Liver (tissue), 9 donors: ENCODE results near the gene SEPTIN3. TPM values are rescaled to one million over a fixed set of nuclear protein-coding genes. Genes with fewer than 3 reads are reported as not detected.

Experiments
- DNase-seq: peaks from one replicate; pipeline ENCODE4 v3.0.0-alpha.2; 2017; ENCODE audit warnings: low spot score
- H3K27ac ChIP-seq, 2 donors: one replicate each; pipeline ENCODE4 v1.7.0; 2013; ENCODE audit warnings: inconsistent platforms in 2 of 2, low read length in 2 of 2, control low read depth in 1 of 2, low read depth in 1 of 2, mild to moderate bottlenecking in 1 of 2
- H3K27me3 ChIP-seq, 4 donors: one replicate each; pipeline versions ENCODE4 v1.6.1 to v1.7.0; 2013; ENCODE audit warnings: low read length in 3 of 4, inconsistent platforms in 1 of 4, mild to moderate bottlenecking in 1 of 4, moderate library complexity in 1 of 4; ENCODE audit not compliant: control insufficient read depth in 4 of 4, insufficient read depth in 4 of 4
- H3K36me3 ChIP-seq, 4 donors: one replicate each; pipeline versions ENCODE4 v1.6.1 to v1.7.0; 2013; ENCODE audit warnings: low read length in 3 of 4, mild to moderate bottlenecking in 3 of 4, low read depth in 1 of 4, moderate library complexity in 1 of 4; ENCODE audit not compliant: control insufficient read depth in 4 of 4, insufficient read depth in 3 of 4
- H3K4me1 ChIP-seq, 4 donors: one replicate each; pipeline versions ENCODE4 v1.6.1 to v1.7.0; 2013; ENCODE audit warnings: low read length in 3 of 4, mild to moderate bottlenecking in 3 of 4, moderate library complexity in 1 of 4; ENCODE audit not compliant: control insufficient read depth in 4 of 4, insufficient read depth in 4 of 4
- H3K4me3 ChIP-seq, 3 donors: one replicate each; pipeline versions ENCODE4 v1.6.1 to v1.7.0; 2013; ENCODE audit warnings: low read length in 3 of 3, control low read depth in 1 of 3, low read depth in 1 of 3, mild to moderate bottlenecking in 1 of 3
- H3K9ac ChIP-seq, 2 donors: one replicate each; pipeline ENCODE4 v1.7.0; 2013; ENCODE audit warnings: low read length in 2 of 2, mild to moderate bottlenecking in 2 of 2, moderate library complexity in 2 of 2, control low read depth in 1 of 2, low read depth in 1 of 2
- H3K9me3 ChIP-seq, 4 donors: one replicate each; pipeline versions ENCODE4 v1.6.1 to v1.7.0; 2013; ENCODE audit warnings: low read length in 3 of 4; ENCODE audit not compliant: control insufficient read depth in 4 of 4
- ATF3 ChIP-seq: IDR thresholded peaks from 2 replicates; pipeline ENCODE4 v1.6.1; 2016; ENCODE audit warnings: antibody characterized with exemption
- CTCF ChIP-seq: fragments of 150-350 bp; IDR thresholded peaks from 2 replicates; pipeline ENCODE4 v1.5.1; 2017; ENCODE audit warnings: improper control_type of control experiment, low read depth, low read length; ENCODE audit not compliant: missing input control
- EGR1 ChIP-seq, 2 donors: IDR thresholded peaks; 2 replicates each; pipeline ENCODE4 v1.6.1; 2016 to 2018; ENCODE audit warnings: antibody characterized with exemption in 2 of 2, low read depth in 2 of 2
- FOXA1 ChIP-seq: IDR thresholded peaks from 2 replicates; pipeline ENCODE4 v1.6.1; 2016; ENCODE audit warnings: antibody characterized with exemption
- FOXA2 ChIP-seq: IDR thresholded peaks from 2 replicates; pipeline ENCODE4 v1.6.1; 2016; ENCODE audit warnings: antibody characterized with exemption
- GABPA ChIP-seq, 2 donors: IDR thresholded peaks in 1 of 2; conservative IDR thresholded peaks in 1 of 2; 2 replicates each; pipeline ENCODE4 v1.6.1; 2016; ENCODE audit warnings: antibody characterized with exemption in 2 of 2, mild to moderate bottlenecking in 1 of 2, moderate library complexity in 1 of 2
- HNF4A ChIP-seq, 2 donors: conservative IDR thresholded peaks; 2 replicates each; pipeline ENCODE4 v1.6.1; 2016; ENCODE audit warnings: antibody characterized with exemption in 2 of 2, mild to moderate bottlenecking in 2 of 2
- HNF4G ChIP-seq: IDR thresholded peaks from 2 replicates; pipeline ENCODE4 v1.6.1; 2016; ENCODE audit warnings: antibody characterized with exemption
- JUND ChIP-seq, 2 donors: IDR thresholded peaks; 2 replicates each; pipeline ENCODE4 v1.6.1; 2016; ENCODE audit warnings: antibody characterized with exemption in 2 of 2
- NR2F2 ChIP-seq: IDR thresholded peaks from 2 replicates; pipeline ENCODE4 v1.6.1; 2016; ENCODE audit warnings: antibody characterized with exemption
- RAD21 ChIP-seq, 2 donors: IDR thresholded peaks; 2 replicates each; pipeline ENCODE4 v1.6.1; 2016; ENCODE audit warnings: antibody characterized with exemption in 2 of 2, mild to moderate bottlenecking in 2 of 2
- REST ChIP-seq: IDR thresholded peaks from 2 replicates; pipeline ENCODE4 v1.6.1; 2016; ENCODE audit warnings: antibody characterized with exemption, mild to moderate bottlenecking
- RXRA ChIP-seq, 2 donors: IDR thresholded peaks; 2 replicates each; pipeline ENCODE4 v1.6.1; 2017 to 2018; ENCODE audit warnings: antibody characterized with exemption in 2 of 2, mild to moderate bottlenecking in 1 of 2
- SP1 ChIP-seq: IDR thresholded peaks from 2 replicates; pipeline ENCODE4 v1.6.1; 2018; ENCODE audit warnings: antibody characterized with exemption, mild to moderate bottlenecking
- TAF1 ChIP-seq: conservative IDR thresholded peaks from 2 replicates; pipeline ENCODE4 v1.6.1; 2016; ENCODE audit warnings: antibody characterized with exemption, mild to moderate bottlenecking
- YY1 ChIP-seq: IDR thresholded peaks from 2 replicates; pipeline ENCODE4 v1.6.1; 2016; ENCODE audit warnings: antibody characterized with exemption, mild to moderate bottlenecking
- WGBS: extraction: QIAGEN DNeasy Blood & Tissue Kit; methylation state at CpG from one replicate; pipeline ENCODE4 v1.1.7; 2013; 5-methylcytosine and 5-hydroxymethylcytosine counted together
- polyA plus RNA-seq, 2 donors: library from polyadenylated mRNA; stranded (reverse) in 1 of 2; unstranded in 1 of 2; fragments of 200-250 nt in 1 of 2; fragments of >200 nt in 1 of 2; fragmentation: Nextera tagmentation in 1 of 2; extraction: Ambion mirVana in 1 of 2; gene quantifications; one replicate each; pipeline versions ENCODE4 v1.2.1 to v1.2.3, GENCODE V29; 2013 to 2015
- total RNA-seq, 2 donors: library from RNA; depleted of rRNA; stranded (reverse); fragments of >200 nt; gene quantifications; one replicate each; pipeline ENCODE4 v1.2.3, GENCODE V29; 2014
- TF ChIP-seq, protein P1 (sequence below): IDR thresholded peaks from 2 replicates; pipeline ENCODE4 v1.6.1; 2016; ENCODE audit warnings: antibody characterized with exemption
- TF ChIP-seq, protein P2 (sequence below): IDR thresholded peaks from 2 replicates; pipeline ENCODE4 v1.6.1; 2016; ENCODE audit warnings: antibody characterized with exemption
- donor health status: healthy.
- donor health status: healthy.
- donor health status: healthy.
- donor health status: healthy.
- donor health status: healthy.

SEPTIN3 gene
- under 1 TPM in 1 of 2 donors, not detected in 1; under 0.01 TPM for total RNA-seq
- polyA plus RNA-seq, result under 1 TPM; 0.04 to 0.07 TPM

DNA sequence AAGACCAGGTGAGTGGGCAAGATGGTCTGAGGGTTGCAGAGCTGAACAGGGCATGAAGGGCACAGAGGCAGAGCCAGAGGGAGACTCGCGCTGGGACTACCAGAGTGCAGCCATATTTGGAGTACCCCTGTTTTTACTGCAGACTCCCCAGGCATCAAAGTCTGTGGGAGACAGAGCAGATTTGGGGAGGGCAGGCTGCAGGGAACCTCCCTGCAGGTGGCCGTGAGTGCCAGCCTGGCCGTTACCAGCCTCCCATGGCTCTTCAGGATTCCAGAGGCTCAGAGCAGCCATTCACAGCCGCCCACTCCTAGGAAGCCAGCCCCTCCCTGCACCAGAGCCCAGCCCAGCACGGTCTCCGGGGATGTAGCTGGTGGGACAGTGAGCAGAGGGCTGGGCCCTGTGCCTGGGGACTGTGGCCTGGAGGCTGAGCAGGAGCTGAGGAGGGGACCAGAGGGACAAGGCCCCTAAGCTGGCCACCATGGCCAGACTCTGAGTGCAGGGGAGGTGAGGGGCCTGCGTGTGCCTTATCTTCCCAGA, at the start of gene SEPTIN3:
Gene SEPTIN3, plus strand, starts transcription at position 334 of the 537 bp plus-strand sequence. CDS start 2,050 bp downstream, outside the sequence.
- no peaks in the 10 kb centered on the region for H3K4me1 ChIP-seq
- no peak within 1 kb of the TSS for H3K4me3 ChIP-seq
- DNase-seq, result no peak
- H3K27me3 ChIP-seq, result no peaks in the 10 kb centered on the region
- no peaks in the 10 kb centered on the region for H3K36me3 ChIP-seq
- no peaks in the 10 kb centered on the region for H3K9me3 ChIP-seq
- H3K27ac ChIP-seq, result no peak within 1 kb of the TSS
- H3K9ac ChIP-seq, result no peak within 1 kb of the TSS
- WGBS, result 80% methylated on average over 8 of the region's 8 CpGs
- TF ChIP-seq, protein P1, sequence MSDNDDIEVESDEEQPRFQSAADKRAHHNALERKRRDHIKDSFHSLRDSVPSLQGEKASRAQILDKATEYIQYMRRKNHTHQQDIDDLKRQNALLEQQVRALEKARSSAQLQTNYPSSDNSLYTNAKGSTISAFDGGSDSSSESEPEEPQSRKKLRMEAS, result no peak
- TF ChIP-seq FOXA2 (no peak), CTCF (no peak), HNF4G (no peak), RXRA (IDR thresholded peaks at IDR 0.05) (no peak), TAF1 (no peak), ATF3 (no peak), EGR1 (IDR thresholded peaks at IDR 0.05; ENCODE audit: low read depth in 2 of 2) (no peak), YY1 (no peak), SP1 (no peak), JUND (IDR thresholded peaks at IDR 0.05) (no peak), HNF4A (conservative IDR thresholded peaks at IDR 0.05) (no peak), FOXA1 (no peak), NR2F2 (no peak), RAD21 (IDR thresholded peaks at IDR 0.05) (no peak), GABPA (IDR thresholded peaks at IDR 0.05 in 1 of 2, conservative IDR thresholded peaks at IDR 0.05 in 1 of 2) (no peak)

DNA sequence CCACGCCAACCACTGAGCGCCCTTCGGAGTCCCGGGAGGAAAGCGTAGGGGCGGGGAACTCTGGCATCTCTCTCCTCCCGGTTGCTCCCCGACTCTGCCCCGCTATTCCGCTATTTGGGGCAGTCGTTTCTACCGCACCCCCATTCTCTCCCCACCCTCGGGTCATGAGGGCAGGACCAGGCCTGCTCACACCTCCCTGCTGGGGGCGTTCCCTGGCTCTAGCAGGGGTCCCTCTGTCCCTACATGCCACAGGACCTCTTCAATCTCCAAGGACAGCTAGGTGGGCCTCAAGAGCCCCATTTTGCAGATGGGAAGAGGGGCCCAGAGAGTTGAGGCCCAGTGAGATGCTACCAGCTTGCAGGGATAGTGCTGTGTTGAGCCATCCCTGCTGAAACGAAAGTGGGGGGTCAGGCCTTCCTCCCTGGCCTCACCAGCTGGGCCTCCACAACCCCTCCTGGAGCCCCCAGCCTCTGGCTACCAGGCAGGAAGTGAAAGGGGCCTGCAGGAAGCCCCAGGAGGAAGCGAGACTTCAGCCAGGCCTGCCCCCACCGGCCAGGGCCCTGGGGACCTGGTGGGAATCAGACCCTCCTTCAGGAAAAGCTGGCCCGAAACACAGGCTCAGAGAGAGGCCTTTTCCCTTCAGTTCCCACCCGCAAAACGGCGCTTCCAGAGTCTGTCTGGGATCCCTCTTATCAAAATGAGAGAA, 48.8 kb upstream of the SEPTIN3 start:
- Histone ChIP-seq H3K4me3 (no peak overlapping the region), H3K36me3 (no peaks in the 10 kb centered on the region), H3K27me3 (peaks cover 0 to 6% (median 3%) of the 10 kb centered on the region in 4 donors), H3K9ac (no peak overlapping the region), H3K27ac (no peak overlapping the region), H3K9me3 (no peaks in the 10 kb centered on the region), H3K4me1 (peaks cover 0 to 9% (median 6%) of the 10 kb centered on the region in 4 donors)
- WGBS, result 68% methylated on average over 21 of the region's 21 CpGs
- TF ChIP-seq RXRA (IDR thresholded peaks at IDR 0.05), result no peak
- no peak for TF ChIP-seq EGR1 (IDR thresholded peaks at IDR 0.05; ENCODE audit: low read depth in 2 of 2)
- TF ChIP-seq GABPA (IDR thresholded peaks at IDR 0.05 in 1 of 2, conservative IDR thresholded peaks at IDR 0.05 in 1 of 2), result no peak
- TF ChIP-seq TAF1, result no peak
- TF ChIP-seq, protein P1, result no peak
- TF ChIP-seq HNF4A (conservative IDR thresholded peaks at IDR 0.05), result no peak
- TF ChIP-seq JUND (IDR thresholded peaks at IDR 0.05), result no peak
- no peak for TF ChIP-seq CTCF
- TF ChIP-seq REST, result no peak
- TF ChIP-seq, protein P2, sequence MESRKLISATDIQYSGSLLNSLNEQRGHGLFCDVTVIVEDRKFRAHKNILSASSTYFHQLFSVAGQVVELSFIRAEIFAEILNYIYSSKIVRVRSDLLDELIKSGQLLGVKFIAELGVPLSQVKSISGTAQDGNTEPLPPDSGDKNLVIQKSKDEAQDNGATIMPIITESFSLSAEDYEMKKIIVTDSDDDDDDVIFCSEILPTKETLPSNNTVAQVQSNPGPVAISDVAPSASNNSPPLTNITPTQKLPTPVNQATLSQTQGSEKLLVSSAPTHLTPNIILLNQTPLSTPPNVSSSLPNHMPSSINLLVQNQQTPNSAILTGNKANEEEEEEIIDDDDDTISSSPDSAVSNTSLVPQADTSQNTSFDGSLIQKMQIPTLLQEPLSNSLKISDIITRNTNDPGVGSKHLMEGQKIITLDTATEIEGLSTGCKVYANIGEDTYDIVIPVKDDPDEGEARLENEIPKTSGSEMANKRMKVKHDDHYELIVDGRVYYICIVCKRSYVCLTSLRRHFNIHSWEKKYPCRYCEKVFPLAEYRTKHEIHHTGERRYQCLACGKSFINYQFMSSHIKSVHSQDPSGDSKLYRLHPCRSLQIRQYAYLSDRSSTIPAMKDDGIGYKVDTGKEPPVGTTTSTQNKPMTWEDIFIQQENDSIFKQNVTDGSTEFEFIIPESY, result no peak
- no peak for TF ChIP-seq RAD21 (IDR thresholded peaks at IDR 0.05)
- DNase-seq, result no peak
